GM10266 (cell line): ENCODE results near the gene MMD2.

Experiments
- DNase-seq: peaks from one replicate; pipeline ENCODE4 v3.0.0; 2012; ENCODE audit errors: extremely low spot score
- CTCF ChIP-seq: IDR thresholded peaks from 2 replicates; pipeline ENCODE4 v1.5.1; 2012; ENCODE audit warnings: mild to moderate bottlenecking, low read depth; ENCODE audit not compliant: control insufficient read depth, insufficient read depth; ENCODE audit errors: missing control alignments

Gene MMD2

GRCh38 chr7:4964506-4964905 lies 5.5 kb upstream of the MMD2 start:
- TF ChIP-seq CTCF: no peak

GRCh38 chr7:4962872-4963775 lies 4.1 kb upstream of the MMD2 start:
- no peak for TF ChIP-seq CTCF
- no peak for DNase-seq

More at GRCh38 chr7:4964506-4964905, 5.5 kb upstream of the MMD2 start:
- no peak for DNase-seq

- DNase-seq: peak; percentile 46
- no peak for TF ChIP-seq CTCF
Measured at GRCh38 chr7:4960363-4960762, 1.4 kb upstream of the MMD2 start.

GRCh38 chr7:4959893-4960292 lies 906 bp upstream of the MMD2 start:
- peak; percentile 39 for DNase-seq
- no peak for TF ChIP-seq CTCF

- peak; percentile 27 for DNase-seq
- TF ChIP-seq CTCF: no peak
Measured at GRCh38 chr7:4959306-4959705, 319 bp upstream of the MMD2 start.

- TF ChIP-seq CTCF: no peak
Measured at GRCh38 chr7:4957847-4958476, 1.0 kb downstream of the MMD2 start.

More at GRCh38 chr7:4957847-4958476, 1.0 kb downstream of the MMD2 start:
- peak; percentile 40 for DNase-seq
